Activated naive CD4-positive, alpha-beta T cell treated with Interleukin-2 at 50 U/mL for 16 hours (primary cell): ENCODE results near the gene CELA3B.
A peak's percentile ranks its signal among the peaks of the same experiment; 100 is the strongest.
"Not testable (repeated sequence)": the region's sequence is repeated elsewhere in the genome, so short reads cannot be mapped to it uniquely, and the experiment has no call there.

Experiments
- DNase-seq: peaks from one replicate; pipeline ENCODE4 v3.0.0-alpha.2; 2020

CELA3B gene

DNA sequence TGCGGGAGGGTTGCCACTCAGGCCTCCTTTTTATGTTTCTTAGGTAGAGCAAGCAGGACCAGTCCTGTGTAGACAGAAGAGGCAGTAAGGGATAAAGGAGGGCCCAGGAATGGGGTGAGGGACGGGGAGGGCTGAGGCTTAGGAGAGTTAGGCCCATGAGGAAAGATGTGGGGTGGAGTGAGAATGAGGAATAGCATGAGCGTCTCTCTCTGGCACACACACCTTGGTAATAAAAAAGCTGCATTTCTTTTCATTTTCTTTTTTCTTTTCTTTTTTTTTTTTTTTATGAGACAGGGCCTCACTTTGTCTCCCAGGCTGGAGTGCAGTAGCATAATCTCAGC lies 32.1 kb upstream of the CELA3B start:
- DNase-seq = no peak

DNA sequence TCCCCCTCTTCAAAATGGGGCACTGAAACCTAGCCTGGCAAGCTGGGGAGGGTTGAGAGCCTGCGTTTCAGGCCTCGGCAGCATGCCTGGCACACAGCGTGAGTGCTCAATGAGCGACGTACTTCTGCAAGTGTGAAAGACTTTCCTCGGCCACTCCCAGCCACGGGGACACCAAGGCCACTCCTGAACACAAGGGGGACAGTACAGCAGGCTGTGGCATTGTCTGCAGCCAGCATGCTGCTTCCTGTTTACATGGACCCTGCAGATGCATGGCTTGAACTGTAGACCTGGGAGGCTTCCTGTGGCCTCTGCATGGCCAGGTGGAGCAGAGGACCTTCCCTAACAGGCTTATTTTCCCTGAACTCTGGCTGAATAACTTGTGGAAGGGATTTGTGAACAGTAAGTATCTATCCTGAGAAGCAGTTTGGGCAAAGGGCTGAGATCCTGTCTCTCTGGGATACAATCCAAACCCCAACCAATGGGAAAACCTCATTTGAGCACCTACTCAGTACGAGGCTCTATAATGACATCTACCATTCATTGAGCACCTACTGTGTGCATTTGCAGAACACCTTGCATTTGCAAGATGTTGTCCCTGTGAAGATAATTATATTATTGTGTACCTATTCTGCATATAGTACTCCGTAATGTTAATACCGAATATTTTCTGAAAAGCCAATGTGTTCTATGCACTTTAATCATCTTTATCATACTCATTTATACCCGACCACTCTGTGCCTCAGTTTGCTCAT lies 29.8 kb upstream of the CELA3B start:
- DNase-seq = no peak

DNA sequence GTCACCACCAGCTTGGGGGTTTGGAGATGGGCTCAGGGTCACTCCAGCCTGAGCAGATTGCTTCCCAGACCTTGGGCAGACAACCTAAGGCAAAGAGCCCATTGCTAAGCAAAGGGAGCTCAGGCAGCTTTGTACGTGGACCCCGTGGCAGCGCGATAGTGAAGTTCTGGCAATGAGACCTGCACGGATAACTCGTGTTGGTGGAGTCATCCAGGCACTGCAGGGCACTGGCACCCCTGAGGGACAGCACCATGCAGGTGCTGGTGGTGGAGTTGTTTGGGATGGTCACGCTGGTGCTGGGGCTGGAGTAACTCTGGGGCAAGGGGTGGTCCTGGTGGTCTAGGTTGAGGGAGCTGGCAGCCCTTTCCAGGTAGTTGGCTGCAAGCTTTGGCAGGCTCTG lies 26.1 kb upstream of the CELA3B start:
- no peak for DNase-seq

DNA sequence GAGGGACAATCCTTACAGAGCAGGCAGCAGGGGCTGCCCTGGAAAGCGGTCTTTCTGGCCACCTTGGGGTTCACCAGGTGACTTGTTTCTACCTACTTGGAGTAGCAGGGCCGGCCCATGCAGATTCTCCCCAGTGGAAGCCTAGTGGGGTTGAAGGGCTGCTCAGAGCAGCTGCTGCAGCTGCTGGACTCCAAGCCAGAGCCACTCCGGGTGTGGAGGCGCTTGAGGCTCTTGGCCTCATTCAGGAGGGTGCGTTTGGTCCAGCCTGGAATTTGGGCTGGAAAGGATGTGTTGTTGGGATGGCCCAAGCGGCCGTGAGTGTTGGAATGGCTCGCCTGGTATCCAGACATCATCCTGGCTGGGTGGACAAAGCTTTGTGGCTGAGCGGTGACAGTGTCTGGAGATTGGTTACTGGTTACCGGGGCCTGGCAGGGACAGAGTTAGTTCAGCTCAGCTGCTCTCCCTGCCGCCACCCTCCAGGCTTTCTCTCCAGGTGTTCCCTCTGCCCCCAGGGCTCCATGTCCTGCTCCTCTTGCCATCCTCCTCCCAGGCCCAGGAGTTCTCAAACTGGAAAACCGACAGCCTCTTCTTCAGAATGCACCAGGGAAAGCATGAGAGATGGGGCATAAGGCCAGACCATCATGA lies 25.5 kb upstream of the CELA3B start:
- DNase-seq = no peak

DNA sequence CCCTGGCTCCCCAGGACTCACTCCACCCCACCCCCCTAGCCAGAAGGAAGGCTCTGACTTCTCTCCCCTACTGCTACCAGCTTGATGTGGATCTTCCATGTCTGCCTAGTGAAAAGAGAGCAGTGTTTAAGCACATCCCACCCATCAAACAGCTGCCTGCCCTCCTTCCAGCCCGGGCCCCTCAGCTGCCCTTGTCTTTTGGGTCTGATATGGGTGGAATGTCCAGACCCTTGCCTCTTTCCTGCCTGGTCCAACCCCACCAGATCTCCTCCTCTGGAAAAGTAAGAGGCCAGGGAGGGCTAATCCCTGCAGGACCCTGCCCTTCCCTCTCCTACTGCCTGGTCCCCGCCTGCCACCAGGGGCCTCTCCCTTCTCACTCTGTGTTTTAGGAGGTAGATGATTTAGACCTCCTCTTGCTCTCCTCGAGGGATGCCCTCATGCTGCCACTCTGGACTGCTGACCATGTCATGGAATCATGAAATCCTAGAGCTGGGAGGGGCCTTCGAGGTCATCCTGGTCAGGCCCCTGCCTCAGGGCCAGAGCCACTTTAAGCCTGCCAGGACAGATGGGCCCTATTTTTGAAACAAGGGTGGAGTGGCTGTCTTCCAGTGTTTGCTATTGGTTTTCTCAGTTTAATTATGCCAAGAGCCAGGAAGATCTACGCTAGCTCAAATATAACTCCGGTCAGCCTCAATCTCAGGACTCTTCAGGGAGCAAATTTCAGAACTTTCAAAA lies 23.9 kb upstream of the CELA3B start:
- no peak for DNase-seq

DNA sequence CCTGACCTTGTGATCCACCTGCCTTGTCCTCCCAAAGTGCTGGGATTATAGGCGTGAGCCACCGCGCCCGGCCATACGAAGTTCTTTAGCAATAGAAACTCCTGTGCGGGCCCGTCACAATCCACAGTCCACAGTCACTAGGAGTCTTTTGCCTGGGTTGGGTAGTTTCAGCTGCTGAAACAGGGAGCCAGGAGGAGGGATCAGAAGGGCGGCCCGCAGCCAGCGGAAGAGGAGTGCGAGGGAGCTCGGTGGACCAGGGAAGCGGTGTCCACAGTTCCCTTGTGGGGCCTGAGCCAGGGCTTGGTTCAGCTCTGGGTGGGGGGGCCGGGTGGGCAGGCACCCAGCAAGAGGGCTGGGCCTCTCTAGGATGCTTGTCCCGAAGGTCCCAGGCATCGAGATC lies 21.8 kb upstream of the CELA3B start:
- DNase-seq = no peak

DNA sequence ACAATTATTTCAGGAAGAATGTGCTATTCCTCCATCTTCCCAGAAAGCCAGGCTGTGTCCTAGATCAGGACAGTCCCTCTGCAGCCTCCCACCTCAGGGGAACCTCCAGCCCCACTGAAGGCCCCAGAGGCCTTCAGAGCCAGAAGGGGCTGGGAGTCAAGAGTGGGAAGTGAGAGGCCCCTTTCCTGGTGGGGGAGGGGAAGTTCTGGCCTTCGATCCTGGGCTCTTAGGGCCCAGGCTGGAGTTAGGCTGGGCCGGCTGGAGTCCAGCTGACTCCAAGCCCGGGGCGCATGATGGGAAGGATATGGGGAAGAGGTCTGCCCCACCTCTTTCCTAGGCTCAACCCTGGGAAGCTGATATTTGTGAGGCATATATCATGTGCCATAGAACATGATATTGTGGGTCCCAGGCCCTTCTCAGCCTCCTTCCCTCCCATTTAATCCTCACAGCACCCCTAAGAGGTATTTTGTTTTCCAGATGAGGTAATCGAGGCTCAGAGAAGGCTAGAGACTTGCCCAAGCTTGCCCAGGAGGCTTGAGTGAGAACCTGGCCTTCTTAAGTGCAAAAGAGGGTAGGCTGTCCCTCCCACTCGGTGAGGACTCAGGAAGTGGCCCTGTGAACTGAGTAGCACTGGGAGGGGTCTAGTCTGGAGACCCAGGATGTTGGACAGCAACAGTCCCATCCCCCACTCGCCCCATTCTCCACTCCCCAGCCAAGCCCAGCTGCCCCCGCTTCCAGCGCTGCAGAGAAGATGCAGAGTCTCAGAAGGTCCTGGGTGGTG lies 21.1 kb upstream of the CELA3B start:
- no peak for DNase-seq

DNA sequence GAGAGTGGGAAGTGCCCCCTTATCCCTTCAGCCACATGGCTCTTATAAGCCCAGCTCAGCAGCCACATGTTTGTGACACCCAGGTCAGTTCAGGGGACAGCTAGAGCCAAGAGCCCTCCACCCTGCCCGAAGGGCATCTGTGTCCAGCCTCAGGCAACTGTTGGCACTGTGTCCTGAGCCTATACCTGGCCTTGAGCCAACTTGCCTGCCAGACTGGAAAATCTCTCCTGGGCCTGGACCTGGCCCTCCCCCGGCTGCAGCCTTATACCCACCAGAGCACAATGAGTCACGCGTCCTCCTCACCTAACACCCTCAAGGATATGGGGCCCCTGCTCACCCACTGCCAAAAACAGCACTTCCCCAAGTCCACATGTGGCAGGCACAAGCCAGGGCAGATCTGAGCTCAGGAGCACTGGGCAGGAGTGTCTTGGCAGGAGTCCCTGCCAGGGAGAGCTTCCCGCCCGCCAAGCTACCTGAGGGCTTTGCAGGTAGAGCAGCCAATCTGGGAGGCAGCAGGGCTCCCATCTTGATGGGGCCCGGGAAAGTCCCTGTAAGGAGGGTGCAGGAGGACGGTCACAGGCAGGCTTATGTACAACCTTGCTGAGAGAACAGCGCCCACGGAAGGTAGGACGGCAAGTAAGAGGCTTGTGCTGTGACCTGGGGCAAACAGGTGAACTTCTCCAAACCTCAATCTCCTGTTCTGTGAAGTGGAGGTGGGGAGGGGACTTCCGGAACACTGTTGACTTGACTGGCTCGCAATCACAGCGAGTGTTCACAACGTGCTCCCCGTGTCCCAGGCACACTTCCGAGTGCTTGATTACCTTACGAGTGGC lies 19.9 kb upstream of the CELA3B start:
- DNase-seq = peak; percentile 52

DNA sequence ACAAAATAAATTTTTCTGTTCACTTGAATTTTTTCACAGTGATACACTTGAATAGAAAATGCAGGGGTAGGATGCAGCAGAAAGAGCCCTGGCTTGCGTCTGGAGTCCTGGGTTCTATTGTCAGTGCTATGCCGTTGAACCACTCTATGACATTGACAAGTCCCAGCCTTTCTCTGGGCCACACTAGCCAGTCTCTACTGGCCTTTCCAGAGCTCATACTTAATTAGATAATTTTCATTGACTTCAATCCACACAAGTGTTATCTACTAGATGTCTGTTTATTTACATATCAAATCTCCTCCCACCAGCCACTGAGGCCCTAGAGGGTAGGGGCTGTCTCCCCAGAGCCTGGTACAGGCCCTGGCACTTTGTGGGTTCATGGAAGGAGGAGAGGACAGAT lies 15.5 kb upstream of the CELA3B start:
- DNase-seq = no peak

DNA sequence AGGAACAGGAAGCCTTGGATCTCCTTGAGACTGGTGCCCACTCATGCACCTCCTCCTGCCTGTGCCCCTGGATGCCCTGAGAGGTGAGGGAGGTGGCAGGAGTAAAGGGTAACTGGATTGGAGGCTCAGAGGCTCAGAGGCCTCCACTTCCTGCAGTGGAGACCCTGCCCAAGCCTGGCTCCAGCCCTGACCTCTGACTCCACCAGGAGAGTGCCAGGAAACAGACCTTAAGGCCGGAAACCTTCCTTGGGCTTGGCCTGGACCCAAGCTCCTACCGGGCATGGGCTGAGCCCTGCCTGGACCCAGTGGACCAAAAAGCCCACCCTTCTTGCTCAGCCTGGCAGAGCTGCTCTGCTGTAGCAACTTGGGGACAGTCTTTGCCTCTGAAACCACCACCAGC lies 15.0 kb upstream of the CELA3B start:
- no peak for DNase-seq

DNA sequence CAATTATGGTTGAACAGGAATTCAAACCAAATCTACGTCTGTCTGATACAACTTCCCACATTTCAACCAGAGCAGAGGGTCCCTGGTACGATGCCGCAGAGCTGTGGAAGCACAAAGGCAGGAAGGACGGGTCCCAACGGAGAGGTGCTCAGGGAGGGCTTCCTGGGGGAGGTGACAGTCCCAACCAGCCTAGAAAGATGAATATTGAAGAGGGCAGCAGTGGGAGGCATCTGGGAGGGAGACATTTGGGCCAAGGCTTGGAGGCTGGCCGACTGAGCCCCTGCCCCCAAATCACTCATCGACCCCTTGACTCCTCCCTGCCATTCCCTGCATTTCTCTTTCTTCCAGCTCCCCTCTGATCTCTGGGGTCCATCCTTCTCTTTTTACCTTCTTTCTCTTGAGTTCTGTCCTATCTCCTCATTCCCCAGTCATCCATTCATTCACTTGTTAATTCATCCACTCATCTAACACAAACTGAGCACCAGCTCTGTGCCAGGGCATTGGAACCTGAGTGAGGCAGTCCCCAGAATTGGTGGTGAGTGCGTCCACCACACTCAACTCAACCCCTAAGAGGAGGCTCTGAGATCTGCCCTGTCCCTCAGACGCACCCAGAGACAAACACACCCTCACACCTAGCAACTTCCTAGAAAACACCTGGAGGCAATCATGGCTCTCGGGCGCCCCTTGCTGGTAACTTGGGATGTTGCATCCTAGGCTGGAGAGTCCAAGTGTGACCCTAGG lies 13.2 kb upstream of the CELA3B start:
- peak; percentile 82 for DNase-seq

DNA sequence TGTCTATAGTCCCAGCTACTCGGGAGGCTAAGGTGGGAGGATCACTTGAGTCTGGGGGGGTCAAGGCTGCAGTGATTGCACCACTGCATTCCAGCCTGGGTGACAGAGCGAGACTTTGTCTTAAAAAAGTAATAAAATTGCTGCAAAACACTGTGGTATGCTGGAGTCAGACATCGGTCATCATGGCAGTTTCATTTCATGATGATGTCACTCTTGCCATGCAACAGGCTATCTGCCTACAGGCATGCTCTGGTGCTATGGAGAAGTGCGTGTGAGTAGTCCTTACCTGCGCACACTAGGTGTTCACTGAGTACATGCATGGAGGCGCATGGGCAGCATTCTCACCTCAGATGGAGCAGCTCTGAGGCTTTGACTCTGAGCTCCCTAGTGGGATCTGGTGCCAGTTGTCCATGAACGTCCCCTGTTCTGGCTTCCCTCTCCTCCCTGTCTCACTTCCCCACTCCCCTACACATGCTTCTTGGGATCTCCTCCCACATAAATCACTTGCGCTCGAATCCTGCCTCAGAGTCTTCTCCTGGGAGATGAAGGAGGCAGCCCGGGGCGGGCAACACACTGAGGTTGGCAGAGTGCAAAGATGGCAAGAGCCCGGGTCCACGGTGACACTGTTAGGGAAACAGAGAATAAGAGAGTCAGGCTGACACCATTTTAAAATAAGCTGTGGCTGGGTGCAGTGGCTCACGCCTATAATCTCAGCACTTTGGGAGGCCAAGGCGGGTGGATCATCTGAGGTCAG lies 10.4 kb upstream of the CELA3B start:
- DNase-seq = no peak

DNA sequence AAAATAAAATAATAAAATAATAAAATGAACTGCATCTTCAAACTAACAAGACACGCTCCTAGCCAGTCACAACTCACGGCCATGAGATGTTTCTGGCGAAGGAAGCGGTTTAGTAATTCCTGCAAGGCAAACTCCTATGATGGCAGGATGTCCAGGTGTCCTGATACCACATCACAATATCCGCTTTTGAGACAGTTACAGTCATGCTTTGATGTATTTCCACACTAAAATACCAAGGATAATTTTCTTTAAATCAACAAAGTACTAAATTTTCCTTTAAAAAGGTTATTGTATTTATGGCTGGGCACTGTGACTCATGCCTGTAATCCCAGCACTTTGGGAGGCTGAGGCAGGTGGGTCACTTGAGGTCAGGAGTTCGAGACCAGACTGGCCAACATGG lies 9.6 kb upstream of the CELA3B start:
- not testable (repeated sequence) for DNase-seq

DNA sequence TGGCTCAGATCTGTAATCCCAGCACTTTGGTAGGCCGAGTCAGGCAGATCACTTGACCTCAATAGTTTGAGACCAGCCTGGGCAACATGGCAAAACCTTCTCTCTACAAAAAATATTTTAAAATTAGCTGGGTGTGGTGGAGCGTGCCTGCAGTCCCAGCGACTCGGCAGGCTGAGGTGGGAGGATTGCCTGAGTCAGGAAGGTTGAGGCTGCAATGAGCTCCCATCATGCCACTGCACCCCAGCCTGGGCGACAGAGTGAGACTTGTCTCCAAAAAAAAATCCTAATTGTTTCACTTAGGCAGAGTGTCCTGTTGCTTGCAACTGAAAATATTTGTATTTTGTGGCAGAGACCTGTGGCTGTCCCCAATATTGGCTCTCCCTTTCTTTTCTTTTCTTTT lies 7.8 kb upstream of the CELA3B start:
- DNase-seq = not testable (repeated sequence)

DNA sequence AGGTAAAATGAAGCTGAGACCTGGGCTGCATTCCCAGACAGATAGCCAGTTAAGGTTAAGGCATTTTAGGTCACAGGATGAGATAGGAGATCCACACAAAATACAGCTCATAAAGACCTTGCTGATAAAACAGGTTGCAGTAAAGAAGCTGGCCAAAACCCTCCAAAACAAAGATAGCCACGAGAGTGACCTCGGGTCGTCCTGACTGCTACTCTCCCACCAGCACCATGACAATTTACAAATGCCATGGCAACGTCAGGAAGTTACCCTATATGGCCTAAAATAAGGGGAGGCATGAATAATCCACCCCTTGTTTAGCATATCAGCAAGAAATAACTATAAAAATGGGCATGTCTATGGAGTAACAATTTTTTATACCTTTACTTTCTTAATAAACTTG lies 6.3 kb upstream of the CELA3B start:
- DNase-seq = not testable (repeated sequence)

DNA sequence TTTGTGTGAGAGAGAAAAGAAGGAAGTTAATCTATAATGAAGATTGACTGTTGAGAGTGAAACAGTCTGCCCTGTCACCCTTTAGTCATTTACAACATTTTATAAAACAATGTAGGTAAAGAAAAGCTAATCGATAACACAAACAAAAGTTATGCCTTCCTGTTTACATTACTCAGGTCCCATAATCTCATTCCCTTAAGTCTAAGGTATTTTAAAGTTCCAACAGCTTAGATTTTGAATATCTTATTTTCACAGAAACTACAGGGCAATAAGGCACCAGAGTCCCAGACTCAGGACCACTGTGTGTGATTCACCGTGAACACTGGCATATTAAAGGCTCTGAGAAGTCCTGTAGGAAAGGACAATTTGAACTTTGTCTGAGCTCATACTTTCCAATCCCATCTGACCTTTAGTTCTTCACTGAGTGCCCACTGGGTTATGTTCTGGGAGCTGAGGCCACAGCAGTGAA lies 3.8 kb upstream of the CELA3B start:
- not testable (repeated sequence) for DNase-seq

DNA sequence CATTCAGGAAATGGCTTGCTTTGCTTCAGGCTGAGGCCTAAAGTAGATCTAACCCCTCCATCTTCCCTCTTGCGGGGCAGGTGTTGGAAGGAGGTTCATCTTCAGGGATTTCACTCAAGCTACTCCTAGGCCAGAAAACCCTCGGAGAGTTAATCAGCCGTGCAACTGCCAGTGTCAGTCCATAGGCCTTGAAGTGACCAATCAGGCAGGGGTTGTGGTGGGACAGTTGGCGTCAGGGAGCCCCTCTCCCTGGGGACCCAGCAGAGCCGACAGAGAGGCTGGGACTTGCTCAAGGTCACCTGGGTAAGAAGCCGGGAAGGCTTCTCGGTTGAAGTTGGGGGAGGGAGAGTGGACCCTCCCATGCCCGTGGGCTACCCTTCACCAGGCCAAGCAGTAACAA lies 2.9 kb upstream of the CELA3B start:
- DNase-seq = not testable (repeated sequence)

DNA sequence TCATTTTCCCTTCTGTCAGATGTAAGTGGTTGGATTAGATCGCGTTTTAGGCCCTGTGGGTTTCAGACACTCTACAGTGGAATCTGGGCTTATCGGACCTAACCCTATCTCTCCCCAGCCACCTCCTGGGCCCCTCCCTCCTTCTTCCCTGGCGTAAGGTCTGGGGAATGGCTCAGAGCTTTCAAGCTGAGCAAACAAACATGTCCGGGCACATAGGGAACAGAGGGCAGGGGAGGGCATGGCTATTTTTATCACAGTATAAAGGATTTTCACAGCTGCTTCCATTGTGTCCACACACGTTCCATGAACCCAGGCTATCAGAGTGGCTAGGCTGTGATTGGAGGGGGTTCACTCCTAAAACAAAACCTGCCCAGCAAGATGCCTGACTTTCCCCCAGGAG lies 2.1 kb upstream of the CELA3B start:
- not testable (repeated sequence) for DNase-seq

DNA sequence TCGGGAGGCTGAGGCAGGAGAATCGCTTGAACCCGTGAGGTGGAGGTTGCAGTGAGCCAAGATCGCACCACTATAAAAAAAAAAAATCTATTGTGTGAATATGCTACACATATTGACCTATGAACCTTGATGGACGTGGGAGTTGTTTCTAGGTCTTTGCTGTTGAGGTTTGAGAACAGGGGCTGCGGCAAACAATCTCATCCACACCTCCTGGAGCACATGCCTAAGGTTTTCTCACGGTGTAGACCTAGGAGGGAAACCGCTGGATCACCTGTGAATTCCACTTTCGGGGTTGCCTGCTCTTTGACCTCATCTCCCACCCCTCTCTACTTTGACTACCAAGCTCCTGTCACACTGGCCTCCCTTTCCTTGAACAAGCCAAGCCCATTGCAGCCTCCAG lies 1.5 kb upstream of the CELA3B start:
- DNase-seq = not testable (repeated sequence)

DNA sequence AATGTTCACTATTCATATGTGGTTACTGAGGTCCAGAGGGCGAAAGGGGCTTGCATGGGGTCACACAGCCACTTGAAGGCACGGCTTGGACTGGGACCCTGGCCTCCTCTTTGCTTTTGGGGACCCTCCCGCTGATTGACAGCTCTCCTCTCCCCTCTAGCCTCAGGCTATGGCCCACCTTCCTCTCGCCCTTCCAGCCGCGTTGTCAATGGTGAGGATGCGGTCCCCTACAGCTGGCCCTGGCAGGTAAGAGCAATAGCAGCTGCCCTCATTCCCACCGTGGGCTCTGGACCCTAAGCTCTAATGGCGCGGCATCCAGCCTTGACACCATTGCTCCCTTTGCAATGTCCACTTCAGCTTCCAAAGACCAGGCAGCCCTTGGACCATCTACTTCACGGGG lies 1.4 kb downstream of the CELA3B start:
- not testable (repeated sequence) for DNase-seq
